Right atrium auricular region (tissue), 2 donors: ENCODE data around the gene MCOLN2. TPM values are rescaled to one million over a fixed set of nuclear protein-coding genes. Genes with fewer than 3 reads are reported as not detected.
"Not testable (repeated sequence)": the region's sequence is repeated elsewhere in the genome, so short reads cannot be mapped to it uniquely, and the experiment has no call there.

ENCODE experiments used
- DNase-seq: peaks from one replicate; pipeline ENCODE4 v3.0.0-alpha.2; 2019; ENCODE audit warnings: low spot score
- H3K27ac ChIP-seq, 2 donors: fragments of 200-600 bp; sonication (generic); 1 replicate in 1 of 2; 2 replicates in 1 of 2; pipeline ENCODE4 v1.5.1; 2016 to 2019
- H3K27me3 ChIP-seq, 2 donors: fragments of 200-600 bp; sonication (generic); one replicate each; pipeline versions ENCODE4 v1.5.1 to v1.6.0; 2017 to 2019
- H3K36me3 ChIP-seq: fragments of 200-600 bp; sonication (generic); one replicate; pipeline ENCODE4 v1.5.1; 2016
- H3K4me1 ChIP-seq, 2 donors: fragments of 200-600 bp; sonication (generic); one replicate each; pipeline versions ENCODE4 v1.5.1 to v1.6.0; 2017 to 2019
- H3K4me3 ChIP-seq, 2 donors: fragments of 200-600 bp; sonication (generic); 1 replicate in 1 of 2; 2 replicates in 1 of 2; pipeline ENCODE4 v1.5.1; 2017 to 2019; ENCODE audit warnings: mild to moderate bottlenecking in 1 of 2, moderate library complexity in 1 of 2
- H3K9me3 ChIP-seq, 2 donors: fragments of 200-600 bp; sonication (generic); one replicate each; pipeline ENCODE4 v1.5.1; 2019
- total RNA-seq, 2 donors: library from RNA; depleted of rRNA; stranded (reverse); fragments of >200 nt; gene quantifications; one replicate each; pipeline ENCODE4 v1.1.0, GENCODE V29; 2016
- TF ChIP-seq, protein P1 (sequence below), 2 donors: fragments of 200-600 bp; sonication (generic); IDR thresholded peaks; one replicate each; pipeline ENCODE4 v1.5.1; 2019; ENCODE audit warnings: antibody characterized with exemption in 2 of 2

MCOLN2 gene
- total RNA-seq, 2 donors from 2014 or later = 0.90 TPM; not detected in 1

GRCh38 chr1:84918726-84919336 is 78.1 kb downstream of the MCOLN2 start:
- no peak overlapping the region for H3K4me3 ChIP-seq
- DNase-seq = no peak
- TF ChIP-seq, protein P1, sequence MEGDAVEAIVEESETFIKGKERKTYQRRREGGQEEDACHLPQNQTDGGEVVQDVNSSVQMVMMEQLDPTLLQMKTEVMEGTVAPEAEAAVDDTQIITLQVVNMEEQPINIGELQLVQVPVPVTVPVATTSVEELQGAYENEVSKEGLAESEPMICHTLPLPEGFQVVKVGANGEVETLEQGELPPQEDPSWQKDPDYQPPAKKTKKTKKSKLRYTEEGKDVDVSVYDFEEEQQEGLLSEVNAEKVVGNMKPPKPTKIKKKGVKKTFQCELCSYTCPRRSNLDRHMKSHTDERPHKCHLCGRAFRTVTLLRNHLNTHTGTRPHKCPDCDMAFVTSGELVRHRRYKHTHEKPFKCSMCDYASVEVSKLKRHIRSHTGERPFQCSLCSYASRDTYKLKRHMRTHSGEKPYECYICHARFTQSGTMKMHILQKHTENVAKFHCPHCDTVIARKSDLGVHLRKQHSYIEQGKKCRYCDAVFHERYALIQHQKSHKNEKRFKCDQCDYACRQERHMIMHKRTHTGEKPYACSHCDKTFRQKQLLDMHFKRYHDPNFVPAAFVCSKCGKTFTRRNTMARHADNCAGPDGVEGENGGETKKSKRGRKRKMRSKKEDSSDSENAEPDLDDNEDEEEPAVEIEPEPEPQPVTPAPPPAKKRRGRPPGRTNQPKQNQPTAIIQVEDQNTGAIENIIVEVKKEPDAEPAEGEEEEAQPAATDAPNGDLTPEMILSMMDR (IDR thresholded peaks at IDR 0.05) = no peak

GRCh38 chr1:84916897-84917296 is 80.0 kb downstream of the MCOLN2 start:
- Histone ChIP-seq H3K36me3 (no peaks in the 10 kb centered on the region), H3K4me3 (no peak overlapping the region), H3K27ac (no peak overlapping the region), H3K27me3 (no peaks in the 10 kb centered on the region), H3K4me1 (peaks cover 0 to 6% of the 10 kb centered on the region in 2 donors), H3K9me3 (no peaks in the 10 kb centered on the region)
- no peak for DNase-seq
- TF ChIP-seq, protein P1 (IDR thresholded peaks at IDR 0.05) = no peak

More at GRCh38 chr1:84918726-84919336, 78.1 kb downstream of the MCOLN2 start:
- no peaks in the 10 kb centered on the region for H3K27me3 ChIP-seq
- H3K27ac ChIP-seq = no peak overlapping the region
- no peaks in the 10 kb centered on the region for H3K9me3 ChIP-seq
- H3K4me1 ChIP-seq = no peaks in the 10 kb centered on the region
- no peaks in the 10 kb centered on the region for H3K36me3 ChIP-seq

DNA sequence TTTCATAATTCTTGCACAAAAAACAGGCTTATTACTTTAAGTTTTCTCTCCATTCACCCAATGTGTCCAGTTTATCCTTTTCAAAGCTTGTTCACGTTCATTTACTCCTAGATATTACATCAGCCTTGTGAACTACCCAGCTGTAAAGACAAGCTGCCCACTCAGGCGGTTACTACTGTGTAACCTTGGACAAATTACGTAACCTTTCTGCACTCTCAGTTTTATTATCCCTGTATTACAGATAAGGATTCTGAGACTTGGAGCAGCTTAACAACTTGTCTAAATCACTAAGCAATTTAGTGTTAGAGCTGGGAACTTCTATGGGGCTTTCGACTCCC is 83.4 kb downstream of the MCOLN2 start:
- H3K36me3 ChIP-seq = no peaks in the 10 kb centered on the region
- no peak overlapping the region for H3K4me3 ChIP-seq
- no peaks in the 10 kb centered on the region for H3K27me3 ChIP-seq
- no peak for DNase-seq
- no peaks in the 10 kb centered on the region for H3K9me3 ChIP-seq
- no peak overlapping the region for H3K27ac ChIP-seq
- H3K4me1 ChIP-seq = peaks cover 0 to 6% of the 10 kb centered on the region in 2 donors
- TF ChIP-seq, protein P1 (IDR thresholded peaks at IDR 0.05) = no peak

- Histone ChIP-seq H3K9me3 (no peaks in the 10 kb centered on the region), H3K36me3 (no peaks in the 10 kb centered on the region), H3K27me3 (no peaks in the 10 kb centered on the region), H3K27ac (no peak overlapping the region), H3K4me3 (no peak overlapping the region), H3K4me1 (peaks cover 0 to 6% of the 10 kb centered on the region in 2 donors)
- TF ChIP-seq, protein P1 (IDR thresholded peaks at IDR 0.05) = no peak
- no peak for DNase-seq
These were observed 84.0 kb downstream of the MCOLN2 start for GRCh38 chr1:84912726-84913554.

GRCh38 chr1:84908746-84909464 is 88.0 kb downstream of the MCOLN2 start:
- H3K4me1 ChIP-seq, DNase-seq, H3K4me3 ChIP-seq, H3K27me3 ChIP-seq, H3K27ac ChIP-seq, H3K36me3 ChIP-seq, H3K9me3 ChIP-seq: not testable (repeated sequence)
